Cardiac septum (tissue), 1 donor: ENCODE results near the gene FCRL6. TPM values are rescaled to one million over a fixed set of nuclear protein-coding genes. Genes with fewer than 3 reads are reported as not detected.

Experiments used
- DNase-seq: peaks from one replicate; pipeline ENCODE4 v3.0.0-alpha.2; 2020; ENCODE audit warnings: low spot score
- intact Hi-C: fragments of 100-400 bp; cut with DNase I; formaldehyde crosslinking; loops from one replicate; pipeline ENCODE4 v1.14.0; 2022
- long read RNA-seq: library from polyadenylated mRNA; unstranded; transcript quantifications from one replicate; pipeline ENCODE4 v2.0.0, GENCODE V29; 2021
- total RNA-seq: library from RNA; stranded (reverse); fragmentation: NEBNext Ultra II Directional; extraction: Animal tissue kit (Norgen Biotek cat#: 25700); gene quantifications from one replicate; pipeline ENCODE4 v1.2.1, GENCODE V29; 2021
- donor health status: DM: no; HTN: no; CAD: no.

Gene FCRL6
- 0.16 TPM for total RNA-seq
- long read RNA-seq: 0 reads

DNA sequence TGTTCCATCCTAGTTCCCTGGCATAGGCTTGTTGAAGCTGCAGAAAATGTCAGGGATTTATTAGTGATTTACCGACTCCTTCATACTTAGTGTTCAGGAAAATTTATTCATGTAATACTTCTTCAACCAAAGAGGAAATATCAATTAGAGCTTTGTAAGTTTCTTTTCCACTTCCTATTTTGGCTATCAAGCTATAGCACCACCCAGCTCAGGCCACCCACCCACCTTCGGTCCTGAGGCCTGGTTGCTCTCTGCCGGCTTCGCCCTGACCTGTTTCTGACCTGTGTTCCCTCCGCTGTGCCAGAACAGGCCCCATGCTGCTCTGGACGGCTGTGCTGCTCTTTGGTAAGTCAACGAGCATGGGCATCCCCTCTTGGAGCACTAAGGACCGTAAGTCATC, at the start of gene FCRL6:
FCRL6 (plus strand) TSS at position 250 of the 400 bp plus-strand sequence; CDS start at position 315, 65 bp downstream.
- DNase-seq: no peak
- intact Hi-C loops: no loop called here

DNA sequence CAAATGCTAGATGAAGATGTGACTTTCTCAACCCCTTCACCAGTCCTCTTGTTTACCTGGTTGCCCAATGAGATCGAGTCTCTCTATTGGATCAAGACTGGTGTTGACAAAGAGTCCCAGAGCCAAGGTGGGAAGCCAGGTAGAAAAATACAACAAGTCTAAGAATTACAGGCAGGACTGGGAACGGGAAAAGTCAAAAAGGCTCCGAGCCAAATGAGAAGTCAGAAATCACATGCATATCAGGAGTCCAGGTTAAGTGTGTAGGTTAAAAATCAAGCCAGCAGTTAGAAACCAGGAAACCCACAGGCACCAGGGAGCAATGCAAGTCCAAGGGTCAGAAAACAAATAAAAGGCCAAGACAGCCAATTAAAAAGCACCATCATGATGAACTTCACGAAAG, 48.8 kb upstream of the FCRL6 start:
- intact Hi-C loops: no loop called here
- DNase-seq: no peak

DNA sequence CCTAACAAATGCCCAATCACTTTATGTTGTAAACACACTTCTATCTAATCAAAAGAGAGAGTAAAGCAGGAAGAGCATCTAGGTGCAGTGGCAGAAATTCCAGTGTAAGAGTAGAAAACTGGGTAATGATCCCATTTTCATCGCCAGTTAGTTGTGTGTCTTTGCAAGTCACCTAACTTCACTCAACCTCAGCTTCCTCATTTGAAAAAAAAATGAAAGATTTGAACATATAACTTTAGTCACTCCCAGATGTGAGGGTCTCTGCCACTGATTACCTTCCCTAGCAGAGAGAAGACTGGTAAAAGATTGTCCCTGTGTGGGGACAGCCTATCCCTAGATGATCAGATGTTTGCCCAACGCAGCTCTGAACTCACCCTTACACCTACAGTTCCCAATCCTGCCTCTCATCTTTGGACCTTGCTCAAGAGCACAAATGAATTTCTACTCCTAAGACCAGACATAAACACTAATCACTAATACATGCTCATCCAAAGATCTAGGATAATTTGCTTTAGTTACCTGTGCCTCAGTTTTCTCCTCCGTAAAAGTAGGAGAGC, 46.6 kb upstream of the FCRL6 start:
- intact Hi-C loops: no loop called here
- DNase-seq: no peak

DNA sequence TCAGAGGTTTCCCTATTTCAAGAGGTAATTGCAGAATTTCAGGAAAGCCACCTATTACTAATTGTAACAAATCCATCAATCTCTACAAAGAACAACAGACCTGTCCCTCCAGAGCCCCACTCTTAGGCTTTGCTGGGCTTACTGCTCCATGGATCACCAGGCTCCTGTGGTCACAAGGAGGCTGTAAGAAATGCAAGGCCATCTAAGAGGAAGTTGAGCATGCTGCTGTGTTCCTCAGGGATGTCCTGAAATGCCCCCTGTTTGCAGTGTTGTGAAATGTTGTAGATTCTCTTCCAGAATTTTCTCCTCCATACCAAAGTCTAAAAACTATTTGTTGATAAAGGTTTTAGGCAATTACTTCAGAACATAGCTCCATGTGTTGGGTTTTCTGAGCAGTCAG, 45.8 kb upstream of the FCRL6 start:
- no peak for DNase-seq
- intact Hi-C loops: no loop called here

- intact Hi-C loops: no loop called here
- DNase-seq: no peak
Measured at GRCh38 chr1:159763686-159764085, 38.5 kb upstream of the FCRL6 start.

- intact Hi-C loops: no loop called here
- no peak for DNase-seq
Measured at GRCh38 chr1:159765806-159766205, 36.4 kb upstream of the FCRL6 start.

DNA sequence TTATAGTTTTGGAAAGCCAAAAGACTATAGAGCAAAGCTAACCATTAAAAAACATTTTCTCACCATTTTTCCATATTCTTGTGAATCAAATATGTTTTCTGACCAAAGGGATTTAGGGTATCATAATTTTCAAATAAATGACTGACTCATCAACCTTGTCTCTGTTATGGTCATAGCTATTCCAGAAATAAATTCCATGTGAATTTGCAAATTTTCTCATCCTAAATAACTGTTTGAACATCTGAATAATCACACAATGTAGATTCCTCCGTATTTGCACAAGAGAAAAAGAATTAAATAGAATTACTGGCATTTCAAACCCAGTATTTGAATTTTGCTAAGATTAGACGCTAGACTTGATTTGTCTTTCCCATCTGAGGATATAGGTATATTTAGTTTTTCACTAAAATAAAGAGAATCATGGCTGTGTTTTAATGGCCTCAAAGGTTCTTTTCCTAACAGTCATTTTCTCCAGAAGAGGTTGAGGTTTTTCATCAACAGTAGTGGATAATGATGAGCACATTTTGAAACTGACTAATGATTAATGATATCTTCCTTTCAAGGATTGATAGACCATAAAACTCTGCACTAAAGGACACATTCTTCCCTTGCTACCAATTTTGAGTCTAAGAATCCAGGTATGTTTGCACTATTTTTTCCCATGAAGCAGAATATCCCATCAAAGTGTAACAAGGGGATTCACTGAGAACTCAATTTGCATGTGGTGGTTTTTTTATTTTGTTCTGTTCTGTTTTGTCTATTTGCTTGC, 30.8 kb upstream of the FCRL6 start:
- DNase-seq: no peak
- intact Hi-C loops: no loop called here

DNA sequence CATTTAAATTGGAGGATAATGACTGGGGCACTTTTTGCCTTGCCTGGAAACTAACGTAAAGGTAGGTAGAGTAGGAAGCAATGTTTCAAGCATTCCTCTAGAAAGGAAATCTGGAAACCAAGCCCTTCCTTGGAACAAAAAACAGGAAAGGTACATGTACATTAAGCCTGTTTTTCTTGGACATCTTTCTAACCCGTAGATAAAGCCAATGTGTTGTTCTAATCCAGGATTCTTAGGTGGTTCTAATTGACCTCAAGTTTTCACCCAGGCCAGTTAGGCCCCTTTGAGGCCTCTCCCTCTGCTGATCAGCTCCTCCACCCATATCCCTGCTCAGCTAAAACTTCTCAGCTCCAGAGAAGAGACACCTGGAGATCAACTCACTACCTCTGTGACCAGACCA, 27.7 kb upstream of the FCRL6 start:
- no peak for DNase-seq
- intact Hi-C loops: no loop called here

- DNase-seq: no peak
- intact Hi-C loops: no loop called here
Measured at GRCh38 chr1:159775716-159776115, 26.4 kb upstream of the FCRL6 start.

- intact Hi-C loops: no loop called here
- no peak for DNase-seq
Measured at GRCh38 chr1:159778266-159778665, 23.9 kb upstream of the FCRL6 start.

GRCh38 chr1:159779403-159779851, 22.7 kb upstream of the FCRL6 start:
- DNase-seq: no peak
- intact Hi-C loops: loop anchor here (1.0 kb wide), 1 partner anchor 373 kb away; no protein-coding TSS in a partner anchor

- intact Hi-C loops: loop anchor here (2.0 to 10.0 kb wide), 3 partner anchors 74 to 566 kb away; partner anchors contain the start of gene PIGM
Measured at GRCh38 chr1:159780583-159781582, 21.3 kb upstream of the FCRL6 start, which contains the start of gene DUSP23. TSS of gene DUSP23 (plus strand) at chr1:159780962. CDS start at chr1:159781101, 139 bp downstream.

GRCh38 chr1:159781992-159782391, 20.2 kb upstream of the FCRL6 start:
- intact Hi-C loops: loop anchor here (2.0 to 10.0 kb wide), 3 partner anchors 73 to 567 kb away; partner anchors contain the start of gene PIGM
- DNase-seq: no peak

More at GRCh38 chr1:159780583-159781582, 21.3 kb upstream of the FCRL6 start, which contains the start of gene DUSP23:
- DNase-seq: peak; percentile 99

- intact Hi-C loops: loop anchor here (5.0 to 10.0 kb wide), 2 partner anchors 249 to 569 kb away; partner anchors contain the start of gene PIGM
- DNase-seq: no peak
Measured at GRCh38 chr1:159783724-159784123, 18.4 kb upstream of the FCRL6 start.

- no peak for DNase-seq
- intact Hi-C loops: loop anchor here (10.0 kb wide), 1 partner anchor 572 kb away; no protein-coding TSS in a partner anchor
Measured at GRCh38 chr1:159786465-159786864, 15.7 kb upstream of the FCRL6 start.

DNA sequence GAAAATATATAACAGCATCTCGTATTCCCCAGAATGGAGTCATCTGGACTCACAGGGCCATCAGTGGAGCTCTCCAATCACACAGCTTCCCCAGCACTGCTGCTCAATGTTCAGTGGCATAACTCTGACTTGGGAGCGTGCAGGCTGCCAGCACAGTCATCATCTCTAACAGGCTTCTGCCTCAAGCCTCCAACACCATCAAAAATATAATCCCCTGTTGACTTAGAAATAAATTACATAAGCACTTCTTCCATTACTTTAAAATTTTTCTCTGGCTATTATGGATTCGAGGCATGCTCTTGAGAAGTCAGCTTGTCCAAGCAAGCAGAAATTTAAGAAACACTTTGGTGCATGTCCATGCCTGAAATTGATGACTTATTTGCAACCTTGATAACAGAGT, 15.2 kb upstream of the FCRL6 start:
- intact Hi-C loops: loop anchor here (10.0 kb wide), 1 partner anchor 572 kb away; no protein-coding TSS in a partner anchor
- DNase-seq: no peak

DNA sequence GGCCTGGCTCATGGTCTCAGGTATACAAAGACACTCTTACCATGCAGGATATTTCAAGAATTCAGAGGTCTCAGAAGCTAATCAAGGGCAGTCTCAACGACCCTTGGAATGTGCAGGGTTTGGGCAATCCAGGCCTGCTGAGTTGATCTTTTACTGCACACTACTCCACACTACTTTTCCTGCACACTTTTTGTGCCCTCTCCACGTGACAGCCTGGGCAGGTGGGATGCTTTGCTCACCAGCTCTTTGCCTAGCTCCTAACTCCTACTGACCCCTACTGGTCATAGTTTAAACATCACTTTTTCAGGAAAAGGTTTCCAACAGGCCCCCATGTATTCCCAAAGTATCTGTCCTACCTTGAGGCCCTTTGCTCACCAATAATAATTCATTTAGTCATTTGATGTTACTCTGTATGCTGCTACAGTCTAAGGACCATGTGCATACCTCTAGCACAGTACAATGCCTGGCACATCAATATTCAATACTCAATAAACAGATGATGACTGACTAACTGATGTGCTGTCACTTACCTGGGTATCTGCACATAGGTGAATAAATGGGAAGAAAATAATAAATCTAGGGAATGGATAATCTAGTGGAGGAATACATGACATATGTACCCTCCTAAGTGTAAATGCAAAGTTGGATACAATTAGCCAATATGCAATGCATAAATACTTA, 11.8 kb upstream of the FCRL6 start:
- intact Hi-C loops: loop anchor here (10.0 kb wide), 1 partner anchor 626 kb away; no protein-coding TSS in a partner anchor
- DNase-seq: no peak

DNA sequence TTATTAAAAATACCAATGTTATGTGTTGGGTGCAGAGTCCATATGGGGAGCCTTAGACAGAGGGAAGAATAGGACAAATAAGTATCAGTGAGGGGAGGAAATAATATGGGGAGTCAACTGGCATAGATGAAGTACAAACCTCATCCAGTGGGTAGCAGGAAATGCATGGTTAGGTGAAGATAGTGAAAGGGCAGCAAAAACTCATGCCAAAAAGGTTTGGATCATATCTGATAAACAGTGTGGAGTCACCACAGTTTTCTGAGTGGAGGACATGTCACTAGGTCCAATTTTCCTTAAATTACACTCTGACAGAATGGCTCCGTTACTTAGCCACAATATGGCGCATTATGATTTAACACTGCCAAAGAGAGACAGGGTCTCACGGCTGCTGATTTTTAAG, 11.1 kb upstream of the FCRL6 start:
- intact Hi-C loops: loop anchor here (10.0 kb wide), 1 partner anchor 626 kb away; no protein-coding TSS in a partner anchor
- DNase-seq: no peak

DNA sequence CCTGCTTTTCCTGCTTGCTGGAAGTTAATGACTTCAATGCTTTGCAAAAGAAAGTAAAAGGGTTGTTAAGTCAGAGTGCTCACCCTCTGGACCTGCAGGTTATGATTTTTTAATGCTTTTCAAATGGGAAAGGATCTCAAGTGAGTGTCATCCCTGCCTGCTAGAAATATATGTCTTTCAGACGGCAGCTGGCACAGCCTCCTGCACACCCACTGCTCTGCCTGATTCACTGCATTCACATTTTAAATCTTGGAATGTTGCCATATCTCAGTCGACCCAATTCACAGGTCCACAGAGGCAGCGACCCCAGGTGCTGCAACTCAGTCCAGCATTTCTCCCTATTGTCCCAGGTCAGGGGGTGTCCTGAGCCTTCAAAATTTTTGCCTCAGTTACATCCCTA, 10.7 kb upstream of the FCRL6 start:
- intact Hi-C loops: loop anchor here (10.0 kb wide), 1 partner anchor 627 kb away; no protein-coding TSS in a partner anchor

More for the DNA sequence above, 10.7 kb upstream of the FCRL6 start:
- no peak for DNase-seq
